HCT116 (cell line): ENCODE results near the gene NOL9. TPM values are rescaled to one million over a fixed set of nuclear protein-coding genes. Genes with fewer than 3 reads are reported as not detected.

Experiments
- ATAC-seq: fragments of 200-7000 bp; cut with Tn5 transposase; 2 replicates; pipeline ENCODE4 v1.9.1; 2020; ENCODE audit warnings: mild to moderate bottlenecking, moderate library complexity
- BruUV-seq: library from RNA; stranded (reverse); fragments of 400-500 nt; replicated peaks from 2 replicates; lab custom pipeline; 2021; lab: Mats Ljungman, UMichigan
- CTCF ChIA-PET: fragments of 300-600 bp; sonication (Branson Sonifier 250); formaldehyde crosslinking; loops from one replicate; lab custom pipeline; 2021; ENCODE audit warnings: antibody characterized with exemption; lab: Charles Lee
- POLR2A ChIA-PET: fragments of 300-600, 350-600 bp; sonication (Branson Sonifier 250); formaldehyde crosslinking; loops from one replicate; lab custom pipeline; 2021; ENCODE audit warnings: antibody characterized with exemption; lab: Charles Lee
- RAD21 ChIA-PET, 2 experiments: fragments of 300-600 bp; sonication (Branson Sonifier 250); formaldehyde crosslinking; loops; one replicate each; lab custom pipeline; 2023; ENCODE audit warnings: low total read pairs in 2 of 2; ENCODE audit not compliant: uncharacterized antibody in 2 of 2, unreplicated experiment in 2 of 2, low non-redundant PET in 1 of 2; lab: Charles Lee
- DNase-seq: peaks from one replicate; pipeline ENCODE4 v3.0.0-alpha.2; 2010; ENCODE audit warnings: low read depth, low spot score
- H2AFZ ChIP-seq: fragments of 200-600 bp; shearing (Covaris generic), sonication (generic); 2 replicates; pipeline ENCODE4 v1.6.1; 2017; ENCODE audit warnings: low read depth, mixed run types, mixed read lengths, antibody characterized with exemption, low read length; ENCODE audit not compliant: poor library complexity, severe bottlenecking
- H3K27ac ChIP-seq: 2 replicates; pipeline ENCODE4 v1.5.1; 2012; ENCODE audit warnings: low read depth, low read length
- H3K27me3 ChIP-seq: fragments of 200-600 bp; sonication (generic); 2 replicates; pipeline ENCODE4 v1.6.1; 2016; ENCODE audit warnings: mixed run types, low read length, mixed read lengths; ENCODE audit not compliant: insufficient read depth
- H3K36me3 ChIP-seq, 2 experiments: fragments of 200-500 bp in 1 of 2; fragments of 200-600 bp in 1 of 2; sonication (Bioruptor generic) in 1 of 2; sonication (generic) in 1 of 2; 2 replicates each; pipeline versions ENCODE4 v1.5.1 to v1.6.1; 2014 to 2016; ENCODE audit warnings: low read length in 2 of 2, inconsistent platforms in 1 of 2, mixed read lengths in 1 of 2, mixed run types in 1 of 2; ENCODE audit not compliant: insufficient read depth in 2 of 2, control insufficient read depth in 1 of 2
- H3K4me1 ChIP-seq, 2 experiments: fragments of 200-600 bp in 1 of 2; sonication (generic) in 1 of 2; 2 replicates each; pipeline versions ENCODE4 v1.5.1 to v1.6.1; 2012 to 2017; ENCODE audit warnings: low read length in 2 of 2, inconsistent platforms in 1 of 2, mild to moderate bottlenecking in 1 of 2, mixed read lengths in 1 of 2, mixed run types in 1 of 2, moderate library complexity in 1 of 2; ENCODE audit not compliant: insufficient read depth in 2 of 2, control insufficient read depth in 1 of 2
- H3K4me2 ChIP-seq: fragments of 200-600 bp; sonication (generic); 2 replicates; pipeline ENCODE4 v1.6.1; 2017; ENCODE audit warnings: mixed run types, low read length, mixed read lengths
- H3K4me3 ChIP-seq, 2 experiments: fragments of 200-600 bp in 1 of 2; sonication (generic) in 1 of 2; replicated peaks in 1 of 2; 2 replicates each; pipeline ENCODE4 v1.5.1; 2011 to 2016; ENCODE audit warnings: low read length in 2 of 2, control low read depth in 1 of 2, low read depth in 1 of 2, mild to moderate bottlenecking in 1 of 2, mixed read lengths in 1 of 2, mixed run types in 1 of 2
- H3K79me2 ChIP-seq: fragments of 200-600 bp; sonication (generic); 2 replicates; pipeline ENCODE4 v1.6.1; 2017; ENCODE audit warnings: mild to moderate bottlenecking, mixed run types, low read length, moderate library complexity, mixed read lengths; ENCODE audit not compliant: insufficient read depth
- H3K9ac ChIP-seq: fragments of 200-600 bp; sonication (generic); 2 replicates; pipeline ENCODE4 v1.6.1; 2016; ENCODE audit warnings: low read length, mixed read lengths
- H3K9me2 ChIP-seq: fragments of 200-600 bp; sonication (generic), shearing (Covaris generic); 2 replicates; pipeline ENCODE4 v1.6.1; 2017; ENCODE audit warnings: mixed run types, mild to moderate bottlenecking, moderate library complexity; ENCODE audit not compliant: insufficient read depth
- H3K9me3 ChIP-seq, 2 experiments: fragments of 200-500 bp in 1 of 2; fragments of 200-600 bp in 1 of 2; sonication (Bioruptor generic) in 1 of 2; sonication (generic) in 1 of 2; 2 replicates each; pipeline ENCODE4 v1.6.1; 2014 to 2017; ENCODE audit warnings: low read length in 2 of 2, mixed read lengths in 2 of 2, inconsistent platforms in 1 of 2, low read depth in 1 of 2, mild to moderate bottlenecking in 1 of 2, mixed run types in 1 of 2, moderate library complexity in 1 of 2; ENCODE audit not compliant: control insufficient read depth in 1 of 2, insufficient read depth in 1 of 2
- H4K20me1 ChIP-seq: fragments of 200-600 bp; sonication (generic), shearing (Covaris generic); 2 replicates; pipeline ENCODE4 v1.6.1; 2017; ENCODE audit warnings: mixed run types, mild to moderate bottlenecking, moderate library complexity; ENCODE audit not compliant: insufficient read depth
- CEBPB ChIP-seq: IDR thresholded peaks from 2 replicates; pipeline ENCODE4 v1.6.1; 2012; ENCODE audit warnings: low read depth
- EZH2phosphoT487 ChIP-seq: fragments of 200-600 bp; IDR thresholded peaks from 2 replicates; pipeline ENCODE4 v1.6.1; 2018; ENCODE audit warnings: antibody characterized with exemption, borderline replicate concordance
- JUND ChIP-seq: IDR thresholded peaks from 2 replicates; pipeline ENCODE4 v1.6.1; 2012
- POLR2A ChIP-seq: IDR thresholded peaks from 2 replicates; pipeline ENCODE4 v1.7.0; 2011; ENCODE audit warnings: borderline replicate concordance; ENCODE audit not compliant: insufficient read depth, insufficient read length; ENCODE audit errors: extremely low read depth
- SIN3A ChIP-seq: IDR thresholded peaks from 2 replicates; pipeline ENCODE4 v1.6.1; 2012; ENCODE audit warnings: low read depth
- ZNF274 ChIP-seq: fragments of 200-500 bp; sonication (Bioruptor generic); IDR thresholded peaks from 2 replicates; pipeline ENCODE4 v1.6.1; 2014; ENCODE audit warnings: mild to moderate bottlenecking, low read depth, low read length, inconsistent platforms
- intact Hi-C: fragments of 100-400 bp; cut with micrococcal nuclease; formaldehyde crosslinking; loops from 2 replicates; pipeline ENCODE4 v1.10.0; 2022
- total RNA-seq: library from RNA; stranded (reverse); gene quantifications from one replicate; pipeline ENCODE4 v1.2.1, GENCODE V29; 2021; ENCODE audit not compliant: unreplicated experiment

NOL9 gene
- total RNA-seq, 1 experiment from 2014 or later, result 46.4 TPM

DNA sequence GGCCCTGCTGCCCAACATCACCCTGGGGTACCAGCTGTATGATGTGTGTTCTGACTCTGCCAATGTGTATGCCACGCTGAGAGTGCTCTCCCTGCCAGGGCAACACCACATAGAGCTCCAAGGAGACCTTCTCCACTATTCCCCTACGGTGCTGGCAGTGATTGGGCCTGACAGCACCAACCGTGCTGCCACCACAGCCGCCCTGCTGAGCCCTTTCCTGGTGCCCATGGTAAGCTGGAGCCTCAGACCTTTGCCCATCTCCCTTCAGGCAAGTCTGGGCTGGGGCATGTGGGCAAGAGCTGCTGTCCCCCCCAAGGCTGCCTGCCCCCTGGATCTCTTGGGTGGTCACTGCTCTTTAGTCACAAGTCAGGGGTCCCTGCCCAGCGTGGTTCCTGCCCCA is 16.7 kb upstream of the NOL9 start:
- POLR2A ChIA-PET, result no interaction called here
- H3K27me3 ChIP-seq, result peaks cover 7% of the 10 kb centered on the region; the same call in 1 of the 2 replicates
- H3K9me3 ChIP-seq, result no peaks in the 10 kb centered on the region
- H2AFZ ChIP-seq, result no peak overlapping the region
- H4K20me1 ChIP-seq, result no peaks in the 10 kb centered on the region
- H3K4me1 ChIP-seq, result no peaks in the 10 kb centered on the region
- H3K4me2 ChIP-seq, result no peak overlapping the region
- RAD21 ChIA-PET, result no interaction called here
- H3K27ac ChIP-seq, result no peak overlapping the region
- intact Hi-C loops, result no loop called here
- no peaks in the 10 kb centered on the region for H3K9me2 ChIP-seq
- DNase-seq (no peak), ATAC-seq (no peak)
- no peak overlapping the region for H3K4me3 ChIP-seq
- no peak for TF ChIP-seq EZH2phosphoT487
- TF ChIP-seq ZNF274, result no peak
- no peaks in the 10 kb centered on the region for H3K79me2 ChIP-seq
- no peaks in the 10 kb centered on the region for H3K36me3 ChIP-seq
- H3K9ac ChIP-seq, result no peak overlapping the region
- no TSS peak for BruUV-seq
- CTCF ChIA-PET, result interaction anchor here (1.2 kb wide), 1 partner anchor 9 kb away, joined by 3 read pairs; the partner anchor contains the start of gene ZBTB48

DNA sequence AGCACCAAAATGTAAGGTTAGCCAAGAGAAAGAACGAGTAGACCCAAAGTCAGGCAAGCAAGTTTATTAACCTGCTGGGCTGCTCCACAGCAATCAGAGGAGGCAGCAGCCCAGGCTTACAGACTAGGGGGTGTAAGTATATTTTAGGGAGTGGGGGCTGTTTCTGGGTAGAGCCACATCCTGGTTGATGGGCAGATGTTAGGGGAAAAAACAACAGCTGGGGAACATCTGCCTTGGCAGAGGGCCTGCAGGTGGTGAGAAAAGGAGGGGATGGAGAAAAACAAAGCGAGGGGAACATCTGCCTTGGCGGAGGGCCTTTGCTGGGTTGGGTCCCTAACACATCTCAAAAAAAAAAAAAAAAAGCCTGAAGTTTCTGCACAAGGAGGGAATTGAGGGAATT is 15.8 kb upstream of the NOL9 start:
- Histone ChIP-seq H3K9me3 (no peaks in the 10 kb centered on the region), H4K20me1 (no peaks in the 10 kb centered on the region), H3K36me3 (no peaks in the 10 kb centered on the region), H3K4me3 (no peak overlapping the region), H3K9ac (no peak overlapping the region), H3K79me2 (no peaks in the 10 kb centered on the region)
- DNase-seq, result no peak
- intact Hi-C loops, result no loop called here
- ChIA-PET RAD21 (no interaction called here), POLR2A (no interaction called here)
- TF ChIP-seq CEBPB, result no peak
- no peak for TF ChIP-seq JUND
- no peak for TF ChIP-seq POLR2A
- TF ChIP-seq SIN3A, result no peak
- TF ChIP-seq, all 23 proteins: peak for 0
- Histone ChIP-seq H3K27ac (no peak overlapping the region), H3K27me3 (peaks cover 7% of the 10 kb centered on the region; the same call in 1 of the 2 replicates), H3K4me1 (no peaks in the 10 kb centered on the region), H2AFZ (no peak overlapping the region), H3K4me2 (no peak overlapping the region), H3K9me2 (no peaks in the 10 kb centered on the region)
- ATAC-seq, result no peak
- CTCF ChIA-PET, result interaction anchor here (1.2 kb wide), 1 partner anchor 9 kb away, joined by 3 read pairs; the partner anchor contains the start of gene ZBTB48
- no TSS peak for BruUV-seq
